Natural killer cell treated with Interleukin-12 subunit alpha and Interleukin-12 subunit beta and Interleukin-15 and Interleukin-18, amount 100 ng/mL, for 72 hours (primary cell): ENCODE results near the gene DMKN. TPM values are rescaled to one million over a fixed set of nuclear protein-coding genes. Genes with fewer than 3 reads are reported as not detected.

Experiments
- ATAC-seq, 2 donors: fragments of 150-1000 bp; cut with Tn5 transposase in 1 of 2; sonication (Bioruptor Pico), chemical (Tn5 transposase) in 1 of 2; 2 replicates each; pipeline ENCODE4 v1.10.0; 2021
- DNase-seq: peaks from one replicate; pipeline ENCODE4 v3.0.0; 2022; ENCODE audit warnings: low spot score
- H3K27ac Mint-ChIP-seq, 2 donors: 1 replicate in 1 of 2; 2 replicates in 1 of 2; pipeline ENCODE4 v1.8.0; 2022; ENCODE audit warnings: mixed read lengths in 2 of 2, mild to moderate bottlenecking in 1 of 2, moderate library complexity in 1 of 2
- H3K27me3 Mint-ChIP-seq, 2 donors: 1 replicate in 1 of 2; 2 replicates in 1 of 2; pipeline ENCODE4 v1.8.0; 2022; ENCODE audit warnings: mixed read lengths in 2 of 2
- H3K36me3 Mint-ChIP-seq: one replicate; pipeline ENCODE4 v1.8.0; 2022; ENCODE audit warnings: mixed read lengths
- H3K4me1 Mint-ChIP-seq, 2 donors: 1 replicate in 1 of 2; 2 replicates in 1 of 2; pipeline ENCODE4 v1.8.0; 2022; ENCODE audit warnings: low read depth in 2 of 2, mixed read lengths in 2 of 2, mild to moderate bottlenecking in 1 of 2
- H3K4me3 Mint-ChIP-seq: one replicate; pipeline ENCODE4 v1.8.0; 2022; ENCODE audit warnings: mixed read lengths
- H3K9me3 Mint-ChIP-seq: 2 replicates; pipeline ENCODE4 v1.8.0; 2022; ENCODE audit warnings: mixed read lengths
- total RNA-seq, 2 donors: library from RNA; stranded (reverse); gene quantifications; one replicate each; pipeline ENCODE4 v1.2.3, GENCODE V29; 2022

DMKN gene
- total RNA-seq, 2 donors from 2014 or later, result 1.8 TPM; not detected in 1

- no peaks in the 10 kb centered on the region for H3K9me3 Mint-ChIP-seq
- H3K4me3 Mint-ChIP-seq, result no peak overlapping the region
- H3K27me3 Mint-ChIP-seq, result peaks cover 23 to 32% of the 10 kb centered on the region in 2 donors
- DNase-seq (peak; percentile 50), ATAC-seq (no peak)
- H3K27ac Mint-ChIP-seq, result no peak overlapping the region
- H3K4me1 Mint-ChIP-seq, result peaks cover 6 to 18% of the 10 kb centered on the region in 2 donors
- peaks cover 5% of the 10 kb centered on the region for H3K36me3 Mint-ChIP-seq
Observed at GRCh38 chr19:35555301-35556005, 42.0 kb upstream of the DMKN start.

- Mint-ChIP-seq H3K36me3 (peaks cover 5% of the 10 kb centered on the region), H3K27ac (no peak overlapping the region), H3K9me3 (no peaks in the 10 kb centered on the region), H3K4me3 (no peak overlapping the region), H3K4me1 (peaks cover 10 to 13% of the 10 kb centered on the region in 2 donors), H3K27me3 (peaks cover 15 to 19% of the 10 kb centered on the region in 2 donors)
- DNase-seq (no peak), ATAC-seq (no peak)
Observed at GRCh38 chr19:35554076-35554475, 40.6 kb upstream of the DMKN start.

- H3K27ac Mint-ChIP-seq, result no peak overlapping the region
Observed at GRCh38 chr19:35553385-35554000, 40.0 kb upstream of the DMKN start.

GRCh38 chr19:35552534-35553384 is 39.3 kb upstream of the DMKN start:
- DNase-seq (no peak), ATAC-seq (no peak)
- Mint-ChIP-seq H3K36me3 (peaks cover 5% of the 10 kb centered on the region), H3K27me3 (peaks cover 15 to 19% of the 10 kb centered on the region in 2 donors), H3K4me3 (no peak overlapping the region), H3K4me1 (peaks cover 12 to 15% of the 10 kb centered on the region in 2 donors), H3K27ac (no peak overlapping the region), H3K9me3 (no peaks in the 10 kb centered on the region)

More at GRCh38 chr19:35553385-35554000, 40.0 kb upstream of the DMKN start:
- ATAC-seq (no peak), DNase-seq (no peak)
- H3K4me1 Mint-ChIP-seq, result peaks cover 12 to 17% of the 10 kb centered on the region in 2 donors
- H3K4me3 Mint-ChIP-seq, result no peak overlapping the region
- peaks cover 15 to 19% of the 10 kb centered on the region in 2 donors for H3K27me3 Mint-ChIP-seq
- H3K36me3 Mint-ChIP-seq, result peaks cover 5% of the 10 kb centered on the region
- H3K9me3 Mint-ChIP-seq, result no peaks in the 10 kb centered on the region

GRCh38 chr19:35551091-35551810 is 37.8 kb upstream of the DMKN start:
- Mint-ChIP-seq H3K27me3 (peaks cover 8 to 11% of the 10 kb centered on the region in 2 donors), H3K4me1 (peaks cover 17 to 19% of the 10 kb centered on the region in 2 donors)

GRCh38 chr19:35549879-35550523 is 36.6 kb upstream of the DMKN start:
- no peak for ATAC-seq
- H3K27ac Mint-ChIP-seq, result no peak overlapping the region
- H3K4me3 Mint-ChIP-seq, result no peak overlapping the region
- no peak for DNase-seq
- H3K36me3 Mint-ChIP-seq, result no peaks in the 10 kb centered on the region
- peaks cover 20 to 23% of the 10 kb centered on the region in 2 donors for H3K4me1 Mint-ChIP-seq
- no peaks in the 10 kb centered on the region for H3K9me3 Mint-ChIP-seq
- peaks cover 0 to 11% of the 10 kb centered on the region in 2 donors for H3K27me3 Mint-ChIP-seq

More at GRCh38 chr19:35551091-35551810, 37.8 kb upstream of the DMKN start:
- no peak for DNase-seq
- H3K9me3 Mint-ChIP-seq, result no peaks in the 10 kb centered on the region
- no peaks in the 10 kb centered on the region for H3K36me3 Mint-ChIP-seq
- no peak for ATAC-seq
- H3K27ac Mint-ChIP-seq, result no peak overlapping the region
- H3K4me3 Mint-ChIP-seq, result no peak overlapping the region

- no peak for DNase-seq
Observed at GRCh38 chr19:35549174-35549788, 35.8 kb upstream of the DMKN start.

GRCh38 chr19:35546532-35546931 is 33.1 kb upstream of the DMKN start:
- no peak for ATAC-seq

More at GRCh38 chr19:35549174-35549788, 35.8 kb upstream of the DMKN start:
- H3K4me3 Mint-ChIP-seq, result no peak overlapping the region
- H3K27ac Mint-ChIP-seq, result no peak overlapping the region
- no peaks in the 10 kb centered on the region for H3K36me3 Mint-ChIP-seq
- H3K27me3 Mint-ChIP-seq, result peaks cover 0 to 6% of the 10 kb centered on the region in 2 donors
- H3K9me3 Mint-ChIP-seq, result no peaks in the 10 kb centered on the region
- no peak for ATAC-seq
- peaks cover 27% of the 10 kb centered on the region in 2 donors for H3K4me1 Mint-ChIP-seq

GRCh38 chr19:35545855-35546381 is 32.5 kb upstream of the DMKN start:
- no peaks in the 10 kb centered on the region for H3K36me3 Mint-ChIP-seq
- H3K27me3 Mint-ChIP-seq, result no peaks in the 10 kb centered on the region
- H3K9me3 Mint-ChIP-seq, result no peaks in the 10 kb centered on the region
- DNase-seq, result peak; percentile 75
- ATAC-seq, result peak; percentile 84 to 86
- peaks cover 27 to 28% of the 10 kb centered on the region in 2 donors for H3K4me1 Mint-ChIP-seq
- peak overlapping the region; percentile 85 to 88 for H3K27ac Mint-ChIP-seq
- peak overlapping the region; percentile 94 for H3K4me3 Mint-ChIP-seq

More at GRCh38 chr19:35546532-35546931, 33.1 kb upstream of the DMKN start:
- Mint-ChIP-seq H3K4me1 (peaks cover 27 to 28% of the 10 kb centered on the region in 2 donors), H3K4me3 (peak overlapping the region; percentile 94), H3K9me3 (no peaks in the 10 kb centered on the region), H3K27ac (peak overlapping the region; percentile 85 to 88), H3K36me3 (no peaks in the 10 kb centered on the region), H3K27me3 (no peaks in the 10 kb centered on the region)
- no peak for DNase-seq

GRCh38 chr19:35545001-35545854 is 31.8 kb upstream of the DMKN start, which contains the start of gene TMEM147:
TSS of gene TMEM147 (plus strand) at chr19:35545626. CDS start at chr19:35545740, 114 bp downstream.
- Mint-ChIP-seq H3K27me3 (no peaks in the 10 kb centered on the region), H3K4me3 (peak within 1 kb of the TSS; percentile 94), H3K9me3 (no peaks in the 10 kb centered on the region), H3K4me1 (peaks cover 27 to 29% of the 10 kb centered on the region in 2 donors), H3K36me3 (no peaks in the 10 kb centered on the region), H3K27ac (peak within 1 kb of the TSS; percentile 85 to 88)
- ATAC-seq (peak; percentile 89 to 93), DNase-seq (peak; percentile 91)

- DNase-seq (no peak), ATAC-seq (no peak)
- no peaks in the 10 kb centered on the region for H3K9me3 Mint-ChIP-seq
- no peaks in the 10 kb centered on the region for H3K27me3 Mint-ChIP-seq
- H3K27ac Mint-ChIP-seq, result peak overlapping the region; percentile 85 to 88
- H3K4me3 Mint-ChIP-seq, result peak overlapping the region; percentile 94
- H3K36me3 Mint-ChIP-seq, result no peaks in the 10 kb centered on the region
- H3K4me1 Mint-ChIP-seq, result peaks cover 25 to 29% of the 10 kb centered on the region in 2 donors
Observed at GRCh38 chr19:35544110-35544802, 30.8 kb upstream of the DMKN start.
